HepG2 (cell line): ENCODE measurements around the gene STBD1. TPM values are rescaled to one million over a fixed set of nuclear protein-coding genes. Genes with fewer than 3 reads are reported as not detected.

Experiments
- FOXM1 ChIP-seq: sonication (generic); formaldehyde crosslinking; IDR thresholded peaks from 2 replicates; pipeline ENCODE4 v1.5.0; 2020; ENCODE audit warnings: missing genetic modification reagents
- GATAD1 ChIP-seq: IDR thresholded peaks from 2 replicates; pipeline ENCODE4 v1.6.1; 2016; ENCODE audit warnings: missing genetic modification reagents, missing compliant biosample characterization
- GMEB2 ChIP-seq: IDR thresholded peaks from 2 replicates; pipeline ENCODE4 v1.6.1; 2016; ENCODE audit warnings: missing biosample characterization, missing genetic modification reagents, low read depth
- KLF9 ChIP-seq: IDR thresholded peaks from 2 replicates; pipeline ENCODE4 v1.6.1; 2016; ENCODE audit warnings: low read depth
- MAZ ChIP-seq, 2 experiments: sonication (generic) in 1 of 2; formaldehyde crosslinking in 1 of 2; IDR thresholded peaks; 2 replicates each; pipeline versions ENCODE4 v1.5.0 to v1.6.1; 2012 to 2020; ENCODE audit warnings: low read depth in 2 of 2, mild to moderate bottlenecking in 2 of 2, borderline replicate concordance in 1 of 2, improper control_type of control experiment in 1 of 2, low read length in 1 of 2, missing genetic modification reagents in 1 of 2, moderate library complexity in 1 of 2
- MYNN ChIP-seq: sonication (generic); formaldehyde crosslinking; IDR thresholded peaks from 2 replicates; pipeline ENCODE4 v1.4.0; 2020; ENCODE audit warnings: mild to moderate bottlenecking, low read depth, missing genetic modification reagents
- NFIB ChIP-seq: sonication (generic); formaldehyde crosslinking; IDR thresholded peaks from 2 replicates; pipeline ENCODE4 v1.9.0; 2021; ENCODE audit warnings: missing genetic modification reagents, mild to moderate bottlenecking, borderline replicate concordance
- NR1H2 ChIP-seq: sonication (generic); formaldehyde crosslinking; IDR thresholded peaks from 2 replicates; pipeline ENCODE4 v1.8.1; 2022; ENCODE audit warnings: low read depth, missing genetic modification reagents, borderline replicate concordance
- NRL ChIP-seq: sonication (generic); formaldehyde crosslinking; IDR thresholded peaks from 2 replicates; pipeline ENCODE4 v1.5.0; 2020; ENCODE audit warnings: missing genetic modification reagents, mild to moderate bottlenecking, moderate library complexity, borderline replicate concordance
- RBM22 ChIP-seq: fragments of 200-400 bp; formaldehyde crosslinking; optimal IDR thresholded peaks from 2 replicates; pipeline ENCODE3; 2017; ENCODE audit warnings: mild to moderate bottlenecking, low read length, moderate library complexity
- STAT6 ChIP-seq: sonication (generic); formaldehyde crosslinking; IDR thresholded peaks from 2 replicates; pipeline ENCODE4 v1.4.0; 2020; ENCODE audit warnings: missing genetic modification reagents, mild to moderate bottlenecking, borderline replicate concordance
- TCF7 ChIP-seq: sonication (generic); IDR thresholded peaks from 2 replicates; pipeline ENCODE4 v1.6.1; 2016; ENCODE audit warnings: antibody characterized with exemption, low read depth
- THAP7 ChIP-seq: sonication (generic); formaldehyde crosslinking; IDR thresholded peaks from 2 replicates; pipeline ENCODE4 v1.8.1; 2023; ENCODE audit warnings: mild to moderate bottlenecking, missing genetic modification reagents
- UBTF ChIP-seq: sonication (generic); formaldehyde crosslinking; IDR thresholded peaks from 2 replicates; pipeline ENCODE4 v1.4.0; 2020; ENCODE audit warnings: mild to moderate bottlenecking, missing genetic modification reagents
- ZBTB21 ChIP-seq: sonication (generic); formaldehyde crosslinking; IDR thresholded peaks from 2 replicates; pipeline ENCODE4 v1.4.0; 2020; ENCODE audit warnings: missing genetic modification reagents
- ZBTB7B ChIP-seq: sonication (generic); formaldehyde crosslinking; IDR thresholded peaks from 2 replicates; pipeline ENCODE4 v1.4.0; 2020; ENCODE audit warnings: missing genetic modification reagents
- ZNF180 ChIP-seq: sonication (generic); formaldehyde crosslinking; IDR thresholded peaks from 2 replicates; pipeline ENCODE4 v1.4.0; 2020; ENCODE audit warnings: low read depth, missing genetic modification reagents, borderline replicate concordance
- ZNF207 ChIP-seq: fragments of 450-650 bp; IDR thresholded peaks from 2 replicates; pipeline ENCODE4 v1.6.1; 2016; ENCODE audit warnings: antibody characterized with exemption, borderline replicate concordance
- ZNF225 ChIP-seq: sonication (generic); formaldehyde crosslinking; IDR thresholded peaks from 2 replicates; pipeline ENCODE4 v1.4.0; 2020; ENCODE audit warnings: mild to moderate bottlenecking, missing genetic modification reagents
- ZNF264 ChIP-seq: sonication (generic); formaldehyde crosslinking; IDR thresholded peaks from 2 replicates; pipeline ENCODE4 v1.4.0; 2020; ENCODE audit warnings: missing genetic modification reagents
- ZNF317 ChIP-seq: sonication (generic); formaldehyde crosslinking; IDR thresholded peaks from 2 replicates; pipeline ENCODE4 v1.5.0; 2020; ENCODE audit warnings: mild to moderate bottlenecking, missing genetic modification reagents
- ZNF567 ChIP-seq: sonication (generic); formaldehyde crosslinking; IDR thresholded peaks from 2 replicates; pipeline ENCODE4 v1.8.1; 2023; ENCODE audit warnings: mild to moderate bottlenecking, missing genetic modification reagents, borderline replicate concordance
- polyA plus RNA-seq, 8 experiments: library from polyadenylated mRNA; depleted of rRNA in 3 of 8; stranded (reverse) in 7 of 8; unstranded in 1 of 8; fragments of >200 nt; fragmentation: Illumina TruSeq in 4 of 8; extraction: Trizol in 4 of 8; gene quantifications; 2 replicates each; pipeline versions ENCODE4 v1.2.1 to v1.2.3, GENCODE V29; 2011 to 2016; ENCODE audit warnings: low read depth in 4 of 8, missing spikeins in 1 of 8, mixed read lengths in 1 of 8; ENCODE audit not compliant: insufficient read depth in 1 of 8
- total RNA-seq, 5 experiments: library from RNA; depleted of rRNA; stranded (reverse); fragments of >200 nt; fragmentation: Illumina TruSeq; extraction: Trizol; gene quantifications; 2 replicates each; pipeline ENCODE4 v1.2.3, GENCODE V29; 2016; ENCODE audit warnings: low read depth in 1 of 5

Gene STBD1
- total and polyA plus RNA-seq, 2 of the 13 experiments (the other 11 are each of a cell fraction or from before 2014, with no cell fraction given) = 2.8 to 4.3 TPM

GRCh38 chr4:76308548-76308947 is 2.0 kb downstream of the STBD1 start (continued):
- no peak for TF ChIP-seq THAP7
- no peak for TF ChIP-seq ZNF264
- TF ChIP-seq ZNF225 (CRISPR knock-in tag) = no peak
- no peak for TF ChIP-seq NFIB
- no peak for TF ChIP-seq RBM22
- no peak for TF ChIP-seq ZBTB21 (CRISPR knock-in tag)
- TF ChIP-seq ZNF317 (CRISPR knock-in tag) = no peak
- TF ChIP-seq MAZ (IDR thresholded peaks at IDR 0.05; ENCODE audit: borderline replicate concordance, low read depth, low read length) = no peak
- no peak for TF ChIP-seq MAZ (CRISPR knock-in tag; IDR thresholded peaks at IDR 0.05; ENCODE audit: low read depth)
- TF ChIP-seq KLF9 (CRISPR knock-in tag) = no peak
- no peak; the same call in 1 of the 2 replicates for TF ChIP-seq UBTF
- no peak for TF ChIP-seq ZNF180
- no peak for TF ChIP-seq ZNF567 (CRISPR knock-in tag)
- TF ChIP-seq STAT6 (CRISPR knock-in tag) = no peak
- TF ChIP-seq MYNN = no peak
- TF ChIP-seq NR1H2 (CRISPR knock-in tag) = no peak
- no peak for TF ChIP-seq GMEB2 (CRISPR knock-in tag)
- no peak for TF ChIP-seq ZBTB7B (CRISPR knock-in tag)
- no peak for TF ChIP-seq NRL (CRISPR knock-in tag)
- no peak for TF ChIP-seq FOXM1 (CRISPR knock-in tag)
- TF ChIP-seq GATAD1 (CRISPR knock-in tag) = peak; percentile 51; the same call in 1 of the 2 replicates
- TF ChIP-seq TCF7 = peak; percentile 69
- no peak for TF ChIP-seq ZNF207
